Measurements from ENCODE around the gene KCNAB1. TPM values are rescaled to one million over a fixed set of nuclear protein-coding genes. Genes with fewer than 3 reads are reported as not detected.

KCNAB1 gene
- total RNA-seq, 1 donor from 2014 or later = 2.4 TPM

DNA sequence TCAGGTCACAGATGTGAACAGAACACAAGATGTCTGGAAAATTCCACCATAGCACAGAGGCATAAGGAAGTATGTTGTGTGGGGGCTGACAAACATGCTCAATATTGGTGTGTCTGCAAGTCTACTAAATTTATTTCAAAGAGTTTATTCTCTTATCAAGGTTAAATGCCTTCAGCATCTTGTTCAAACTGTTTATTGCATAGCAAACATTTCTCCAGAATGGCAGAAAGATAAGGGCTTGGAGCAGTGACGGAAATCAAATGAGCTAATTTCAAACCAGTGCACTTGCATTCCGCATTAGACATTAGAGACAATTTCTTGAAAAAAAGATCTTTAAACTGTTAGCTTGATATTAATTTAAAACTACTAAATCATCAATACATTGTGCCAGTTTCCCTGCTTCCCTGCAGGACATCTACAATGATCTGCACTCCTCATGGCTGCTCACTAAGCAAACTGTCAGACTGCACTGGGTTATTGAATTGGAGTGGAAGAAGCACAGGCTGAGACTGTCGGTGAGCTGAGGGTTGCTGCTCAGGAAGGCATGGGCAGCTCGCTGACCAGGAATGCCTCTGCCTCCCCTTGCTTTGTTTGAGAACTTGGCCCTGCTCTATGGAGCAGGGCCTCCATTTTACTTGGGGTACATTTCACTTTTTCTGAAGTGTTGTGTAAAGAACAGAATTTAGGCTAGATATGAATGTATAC lies 89.4 kb downstream of the KCNAB1 start:
- DNase-seq = no peak
- Histone ChIP-seq H3K4me3 (no peak overlapping the region), H3K9me3 (replicated peaks) (no peaks in the 10 kb centered on the region), H3K27me3 (ENCODE audit: low read depth) (no peaks in the 10 kb centered on the region), H3K4me1 (peaks cover 8% of the 10 kb centered on the region), H3K36me3 (no peaks in the 10 kb centered on the region), H3K27ac (replicated peaks) (no peak overlapping the region)
- intact Hi-C loops (cut with micrococcal nuclease) = no loop called here
- TF ChIP-seq, protein P1, sequence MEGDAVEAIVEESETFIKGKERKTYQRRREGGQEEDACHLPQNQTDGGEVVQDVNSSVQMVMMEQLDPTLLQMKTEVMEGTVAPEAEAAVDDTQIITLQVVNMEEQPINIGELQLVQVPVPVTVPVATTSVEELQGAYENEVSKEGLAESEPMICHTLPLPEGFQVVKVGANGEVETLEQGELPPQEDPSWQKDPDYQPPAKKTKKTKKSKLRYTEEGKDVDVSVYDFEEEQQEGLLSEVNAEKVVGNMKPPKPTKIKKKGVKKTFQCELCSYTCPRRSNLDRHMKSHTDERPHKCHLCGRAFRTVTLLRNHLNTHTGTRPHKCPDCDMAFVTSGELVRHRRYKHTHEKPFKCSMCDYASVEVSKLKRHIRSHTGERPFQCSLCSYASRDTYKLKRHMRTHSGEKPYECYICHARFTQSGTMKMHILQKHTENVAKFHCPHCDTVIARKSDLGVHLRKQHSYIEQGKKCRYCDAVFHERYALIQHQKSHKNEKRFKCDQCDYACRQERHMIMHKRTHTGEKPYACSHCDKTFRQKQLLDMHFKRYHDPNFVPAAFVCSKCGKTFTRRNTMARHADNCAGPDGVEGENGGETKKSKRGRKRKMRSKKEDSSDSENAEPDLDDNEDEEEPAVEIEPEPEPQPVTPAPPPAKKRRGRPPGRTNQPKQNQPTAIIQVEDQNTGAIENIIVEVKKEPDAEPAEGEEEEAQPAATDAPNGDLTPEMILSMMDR (IDR thresholded peaks at IDR 0.05; ENCODE audit: borderline replicate concordance) = no peak

DNA sequence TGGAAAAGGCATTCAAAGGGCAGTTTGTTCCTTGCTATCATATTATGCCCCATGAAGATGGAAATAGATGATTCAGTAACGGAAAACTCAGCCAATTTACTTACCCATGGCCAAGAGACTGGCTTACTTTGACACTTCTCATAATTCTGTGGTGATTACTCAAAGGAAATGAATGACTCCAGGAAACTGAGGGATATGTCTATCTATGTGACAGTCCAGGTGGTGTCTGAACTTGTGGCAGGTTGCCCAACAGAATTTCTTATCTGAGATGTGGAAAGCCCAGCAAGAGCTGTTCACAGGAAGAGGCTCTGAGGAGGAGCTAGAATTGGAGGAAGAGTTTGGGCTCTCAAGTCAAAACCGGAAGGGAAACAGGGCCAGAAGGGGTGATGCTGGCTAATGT lies 91.2 kb downstream of the KCNAB1 start:
- no peak overlapping the region for H3K27ac ChIP-seq (replicated peaks)
- no peak for DNase-seq
- H3K4me1 ChIP-seq = peaks cover 8% of the 10 kb centered on the region
- H3K9me3 ChIP-seq (replicated peaks) = no peaks in the 10 kb centered on the region
- no peaks in the 10 kb centered on the region for H3K36me3 ChIP-seq
- H3K27me3 ChIP-seq (ENCODE audit: low read depth) = no peaks in the 10 kb centered on the region
- TF ChIP-seq, protein P1 (IDR thresholded peaks at IDR 0.05; ENCODE audit: borderline replicate concordance) = no peak
- intact Hi-C loops (cut with micrococcal nuclease) = no loop called here
- H3K4me3 ChIP-seq = no peak overlapping the region

DNA sequence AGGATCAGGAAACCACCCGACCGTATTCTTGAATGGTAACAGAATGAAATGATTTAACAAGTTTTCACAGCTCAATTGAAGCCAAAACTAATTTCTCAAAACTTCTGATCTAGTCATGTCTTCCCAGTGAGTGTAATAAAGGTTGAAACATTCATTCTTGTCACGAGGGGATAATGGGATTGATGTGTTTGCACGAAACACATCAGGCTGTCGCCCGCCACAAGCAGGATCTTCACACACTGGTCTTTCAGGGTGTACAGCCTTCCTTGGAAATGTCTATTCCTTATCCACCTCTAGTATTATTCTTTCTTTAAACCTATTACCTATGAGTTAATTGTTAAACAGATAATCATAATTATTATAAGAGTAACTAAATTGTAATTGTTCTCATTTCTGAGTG lies 94.3 kb downstream of the KCNAB1 start:
- Histone ChIP-seq H3K4me1 (peaks cover 5% of the 10 kb centered on the region), H3K27ac (replicated peaks) (no peak overlapping the region), H3K27me3 (ENCODE audit: low read depth) (no peaks in the 10 kb centered on the region), H3K4me3 (no peak overlapping the region), H3K36me3 (no peaks in the 10 kb centered on the region), H3K9me3 (replicated peaks) (no peaks in the 10 kb centered on the region)
- no peak for DNase-seq
- TF ChIP-seq, protein P1 (IDR thresholded peaks at IDR 0.05; ENCODE audit: borderline replicate concordance) = no peak
- intact Hi-C loops (cut with micrococcal nuclease) = no loop called here

DNA sequence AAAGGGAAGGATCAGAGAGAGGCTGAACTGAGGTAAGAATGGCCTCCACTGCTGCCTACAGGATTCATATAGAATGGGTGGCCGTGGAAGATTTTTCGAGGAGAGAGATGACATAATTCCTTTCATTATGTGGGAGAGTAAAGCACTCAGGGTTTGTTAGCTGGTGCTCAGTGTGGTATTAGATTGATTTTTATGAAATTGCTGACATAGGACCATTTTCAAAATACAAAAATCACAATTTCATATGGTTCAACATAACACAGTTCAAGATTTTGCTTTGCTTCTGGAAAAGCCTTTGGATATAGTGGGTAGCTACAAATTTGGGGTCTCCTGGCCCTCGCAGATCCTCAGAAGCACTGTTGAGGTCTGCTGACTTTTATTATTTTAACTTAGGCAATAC lies 95.4 kb downstream of the KCNAB1 start:
- no peak for DNase-seq
- intact Hi-C loops (cut with micrococcal nuclease) = no loop called here
- H3K36me3 ChIP-seq = no peaks in the 10 kb centered on the region
- peaks cover 3% of the 10 kb centered on the region for H3K9me3 ChIP-seq (replicated peaks)
- H3K4me3 ChIP-seq = no peak overlapping the region
- H3K4me1 ChIP-seq = no peaks in the 10 kb centered on the region
- no peak overlapping the region for H3K27ac ChIP-seq (replicated peaks)
- TF ChIP-seq, protein P1 (IDR thresholded peaks at IDR 0.05; ENCODE audit: borderline replicate concordance) = no peak
- no peaks in the 10 kb centered on the region for H3K27me3 ChIP-seq (ENCODE audit: low read depth)

DNA sequence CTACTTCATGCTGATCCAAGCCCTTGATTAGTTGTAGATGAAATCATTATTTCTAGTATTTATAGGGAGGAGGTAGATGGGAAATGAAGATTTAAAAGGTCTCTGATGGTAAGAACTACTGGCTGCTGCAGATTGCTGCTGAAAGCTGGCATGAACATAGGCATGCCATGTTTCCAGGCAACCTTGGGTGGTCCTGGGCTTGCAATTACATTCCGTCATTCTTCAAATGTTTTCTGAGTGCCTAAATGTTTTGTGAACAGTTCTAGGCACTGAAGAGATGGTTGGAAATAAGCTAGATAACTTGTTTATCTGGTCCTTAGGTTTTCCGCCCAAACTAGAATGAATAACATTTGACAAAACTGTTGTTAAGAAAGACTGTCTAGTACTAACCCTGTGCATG lies 95.8 kb downstream of the KCNAB1 start:
- no peaks in the 10 kb centered on the region for H3K36me3 ChIP-seq
- H3K27me3 ChIP-seq (ENCODE audit: low read depth) = no peaks in the 10 kb centered on the region
- H3K27ac ChIP-seq (replicated peaks) = no peak overlapping the region
- H3K4me1 ChIP-seq = no peaks in the 10 kb centered on the region
- TF ChIP-seq, protein P1 (IDR thresholded peaks at IDR 0.05; ENCODE audit: borderline replicate concordance) = no peak
- intact Hi-C loops (cut with micrococcal nuclease) = no loop called here
- peaks cover 7% of the 10 kb centered on the region for H3K9me3 ChIP-seq (replicated peaks)
- DNase-seq = no peak
- H3K4me3 ChIP-seq = no peak overlapping the region
